K562 (cell line): Measurements from ENCODE around the gene CNPY2. TPM values are rescaled to one million over a fixed set of nuclear protein-coding genes. Genes with fewer than 3 reads are reported as not detected.

Experiments
- AFF1 ChIP-seq, 2 experiments: fragments of 450-650 bp; IDR thresholded peaks; 2 replicates each; pipeline ENCODE4 v1.6.1; 2018; ENCODE audit warnings: mild to moderate bottlenecking in 2 of 2, low read depth in 1 of 2; ENCODE audit not compliant: partially characterized antibody in 2 of 2
- ARID3A ChIP-seq: IDR thresholded peaks from 2 replicates; pipeline ENCODE4 v1.6.1; 2012; ENCODE audit warnings: low read depth, low read length, improper control_type of control experiment, borderline replicate concordance
- BCLAF1 ChIP-seq, 2 experiments: fragments of 450-650 bp in 1 of 2; IDR thresholded peaks; 2 replicates each; pipeline ENCODE4 v1.6.1; 2011 to 2017; ENCODE audit warnings: low read depth in 2 of 2, antibody characterized with exemption in 1 of 2, borderline replicate concordance in 1 of 2, low read length in 1 of 2, mild to moderate bottlenecking in 1 of 2, mixed read lengths in 1 of 2; ENCODE audit not compliant: control insufficient read depth in 1 of 2
- ELF4 ChIP-seq: fragments of 450-650 bp; formaldehyde crosslinking; IDR thresholded peaks from 2 replicates; pipeline ENCODE4 v1.4.0; 2022; ENCODE audit warnings: missing genetic modification characterization
- EWSR1 ChIP-seq: fragments of 450-650 bp; IDR thresholded peaks from 2 replicates; pipeline ENCODE4 v1.6.1; 2018; ENCODE audit warnings: borderline replicate concordance, mild to moderate bottlenecking, low read depth, moderate library complexity; ENCODE audit not compliant: partially characterized antibody
- GTF2F1 ChIP-seq: IDR thresholded peaks from 2 replicates; pipeline ENCODE4 v1.6.1; 2011; ENCODE audit warnings: low read depth, low read length, improper control_type of control experiment
- HDAC2 ChIP-seq: fragments of 450-650 bp; IDR thresholded peaks from 2 replicates; pipeline ENCODE4 v1.6.1; 2016; ENCODE audit warnings: mild to moderate bottlenecking
- KAT8 ChIP-seq: fragments of 450-650 bp; IDR thresholded peaks from 2 replicates; pipeline ENCODE4 v1.6.1; 2016; ENCODE audit warnings: low read depth, mild to moderate bottlenecking
- KDM4B ChIP-seq, 2 experiments: fragments of 450-650 bp in 1 of 2; sonication (generic) in 1 of 2; IDR thresholded peaks; 2 replicates each; pipeline ENCODE4 v1.6.1; 2016 to 2017; ENCODE audit warnings: borderline replicate concordance in 2 of 2, antibody characterized with exemption in 1 of 2, low read depth in 1 of 2, mild to moderate bottlenecking in 1 of 2
- RBBP5 ChIP-seq: fragments of 200-600 bp; sonication (generic); IDR thresholded peaks from 2 replicates; pipeline ENCODE4 v1.6.1; 2012; ENCODE audit warnings: borderline replicate concordance, mild to moderate bottlenecking, low read length, control low read depth, inconsistent platforms; ENCODE audit not compliant: insufficient read depth, poor library complexity, severe bottlenecking
- SOX6 ChIP-seq: fragments of 450-650 bp; IDR thresholded peaks from 2 replicates; pipeline ENCODE4 v1.6.1; 2014; ENCODE audit warnings: mild to moderate bottlenecking
- STAG1 ChIP-seq: sonication (generic); formaldehyde crosslinking; IDR thresholded peaks from 2 replicates; pipeline ENCODE4 v1.5.0; 2020; ENCODE audit warnings: missing genetic modification reagents, borderline replicate concordance
- TCF7 ChIP-seq: sonication (generic); IDR thresholded peaks from 2 replicates; pipeline ENCODE4 v1.6.1; 2016; ENCODE audit warnings: antibody characterized with exemption, borderline replicate concordance
- TEAD2 ChIP-seq: fragments of 450-650 bp; IDR thresholded peaks from 2 replicates; pipeline ENCODE4 v1.6.1; 2016; ENCODE audit warnings: missing genetic modification characterization, control low read depth, missing compliant biosample characterization
- XRCC3 ChIP-seq: fragments of 450-650 bp; IDR thresholded peaks from 2 replicates; pipeline ENCODE4 v1.6.1; 2017; ENCODE audit warnings: mild to moderate bottlenecking, moderate library complexity
- ZNF232 ChIP-seq: sonication (generic); formaldehyde crosslinking; IDR thresholded peaks from 2 replicates; pipeline ENCODE4 v1.8.0; 2022; ENCODE audit warnings: mild to moderate bottlenecking, missing genetic modification reagents
- ZNF3 ChIP-seq: fragments of 250-450 bp; sonication (Bioruptor Pico); IDR thresholded peaks from 2 replicates; pipeline ENCODE4 v1.5.0; 2021; ENCODE audit warnings: mild to moderate bottlenecking, moderate library complexity
- ZNF75A ChIP-seq: fragments of 450-650 bp; formaldehyde crosslinking; IDR thresholded peaks from 2 replicates; pipeline ENCODE4 v1.4.0; 2020; ENCODE audit warnings: mild to moderate bottlenecking
- ZNF76 ChIP-seq: fragments of 250-450 bp; sonication (Bioruptor Pico); IDR thresholded peaks from 2 replicates; pipeline ENCODE4 v1.4.0; 2020; ENCODE audit warnings: mild to moderate bottlenecking, moderate library complexity, borderline replicate concordance
- polyA plus RNA-seq, 8 experiments: library from polyadenylated mRNA; depleted of rRNA in 4 of 8; stranded (reverse) in 5 of 8; unstranded in 3 of 8; fragments of >200 nt; fragmentation: Nextera tagmentation in 2 of 8; fragmentation: Illumina TruSeq in 1 of 8; extraction: Ambion mirVana in 2 of 8; extraction: Trizol in 1 of 8; gene quantifications; 2 replicates each; pipeline versions ENCODE4 v1.2.1 to v1.2.3, GENCODE V29; 2011 to 2014; ENCODE audit warnings: inconsistent platforms in 1 of 8, missing spikeins in 1 of 8
- total RNA-seq, 7 experiments: library from RNA; depleted of rRNA in 6 of 7; stranded (reverse); fragments of >200 nt in 6 of 7; fragmentation: Illumina TruSeq in 2 of 7; extraction: Trizol in 2 of 7; gene quantifications; 2 replicates each; pipeline versions ENCODE4 v1.2.1 to v1.2.3, GENCODE V29; 2011 to 2021; ENCODE audit warnings: low replicate concordance in 1 of 7

The CNPY2 gene
- total and polyA plus RNA-seq, 9 of the 15 experiments (the other 6 are each of a cell fraction or from before 2014, with no cell fraction given), result 33.8 to 190 (median 138) TPM

GRCh38 chr12:56300644-56301464, 14.9 kb downstream of the CNPY2 start (continued):
- TF ChIP-seq AFF1 (IDR thresholded peaks at IDR 0.05; ENCODE audit: low read depth in 1 of 2, partially characterized antibody in 2 of 2) (peak in 1 of 2 experiments; percentile 57), EWSR1 (no peak), TCF7 (no peak; the same call in 1 of the 2 replicates), STAG1 (no peak), ZNF232 (CRISPR knock-in tag) (no peak), GTF2F1 (no peak), ARID3A (no peak), KAT8 (no peak), ZNF75A (no peak), ZNF3 (CRISPR knock-in tag) (no peak), HDAC2 (peak; percentile 85), TEAD2 (tag) (no peak), SOX6 (peak; percentile 49), KDM4B (IDR thresholded peaks at IDR 0.05; ENCODE audit: borderline replicate concordance in 2 of 2, low read depth in 1 of 2) (no peak), BCLAF1 (IDR thresholded peaks at IDR 0.05; ENCODE audit: borderline replicate concordance in 1 of 2, control insufficient read depth in 1 of 2, low read depth in 2 of 2, low read length in 1 of 2) (no peak), ELF4 (CRISPR knock-in tag) (no peak), XRCC3 (no peak), RBBP5 (no peak), ZNF76 (CRISPR knock-in tag) (no peak; the same call in 1 of the 2 replicates)
